Measurements from ENCODE around the gene HLA-B. TPM values are rescaled to one million over a fixed set of nuclear protein-coding genes. Genes with fewer than 3 reads are reported as not detected.
"Not testable (repeated sequence)": the region's sequence is repeated elsewhere in the genome, so short reads cannot be mapped to it uniquely, and the experiment has no call there.

The HLA-B gene
- total RNA-seq (2014; rRNA removed; shearing (Covaris generic); ENCODE audit: low replicate concordance): 1,556 and 2,615 TPM in 2 replicates

GRCh38 chr6:31356946-31357466 is at the start of gene HLA-B:
Gene HLA-B, minus strand, starts transcription at chr6:31357179. Its CDS starts 21 bp downstream, at chr6:31357158.
- peaks cover 31% of the 10 kb centered on the region for H3K4me1 ChIP-seq (ENCODE audit: low read length)

GRCh38 chr6:31405996-31406395 is 49.0 kb upstream of the HLA-B start:
- no peaks in the 10 kb centered on the region for H4K20me1 ChIP-seq (ENCODE audit: insufficient read depth, low read depth, low read length)
- no peaks in the 10 kb centered on the region; the same call in 1 of the 2 replicates for H3K4me1 ChIP-seq (ENCODE audit: low read length)
- no peak overlapping the region for H3K4me2 ChIP-seq (ENCODE audit: low read depth, low read length, poor library complexity, severe bottlenecking)
- H3K36me3 ChIP-seq (ENCODE audit: insufficient read depth, low read length): no peaks in the 10 kb centered on the region
- no peak overlapping the region for H3K9ac ChIP-seq (ENCODE audit: low read length)
- no peaks in the 10 kb centered on the region for H3K27me3 ChIP-seq (ENCODE audit: low read length)
- no peaks in the 10 kb centered on the region for H3K79me2 ChIP-seq (ENCODE audit: low read length)
- DNase-seq: peak; percentile 4
- no peak overlapping the region for H3K27ac ChIP-seq (ENCODE audit: low read length)
- no peaks in the 10 kb centered on the region for H3K9me2 ChIP-seq (replicated peaks; ENCODE audit: insufficient read depth, low read length)
- H2AFZ ChIP-seq (ENCODE audit: low read length): no peak overlapping the region
- H3K4me3 ChIP-seq (ENCODE audit: low read length): no peak overlapping the region
- H3K9me3 ChIP-seq (ENCODE audit: low read length): no peaks in the 10 kb centered on the region

More at GRCh38 chr6:31356946-31357466, at the start of gene HLA-B:
- Histone ChIP-seq H3K36me3 (ENCODE audit: insufficient read depth, low read length) (peaks cover 13% of the 10 kb centered on the region), H4K20me1 (ENCODE audit: insufficient read depth, low read depth, low read length) (peaks cover 14% of the 10 kb centered on the region; the same call in 1 of the 2 replicates), H3K9me3 (ENCODE audit: low read length) (no peaks in the 10 kb centered on the region), H3K79me2 (ENCODE audit: low read length) (no peaks in the 10 kb centered on the region), H3K9ac (ENCODE audit: low read length) (peak within 1 kb of the TSS; percentile 93), H3K27ac (ENCODE audit: low read length) (peak within 1 kb of the TSS; percentile 69), H3K4me3 (ENCODE audit: low read length) (peak within 1 kb of the TSS; percentile 88), H3K27me3 (ENCODE audit: low read length) (no peaks in the 10 kb centered on the region), H3K4me2 (ENCODE audit: low read depth, low read length, poor library complexity, severe bottlenecking) (peak within 1 kb of the TSS; percentile 79), H2AFZ (ENCODE audit: low read length) (peak within 1 kb of the TSS; percentile 86), H3K9me2 (replicated peaks; ENCODE audit: insufficient read depth, low read length) (no peaks in the 10 kb centered on the region)
- DNase-seq: peak; percentile 95

GRCh38 chr6:31404061-31404364 is 47.0 kb upstream of the HLA-B start:
- H3K4me2 ChIP-seq (ENCODE audit: low read depth, low read length, poor library complexity, severe bottlenecking); H3K9ac ChIP-seq (ENCODE audit: low read length); H3K9me2 ChIP-seq (replicated peaks; ENCODE audit: insufficient read depth, low read length); H3K4me3 ChIP-seq (ENCODE audit: low read length); H3K9me3 ChIP-seq (ENCODE audit: low read length); H2AFZ ChIP-seq (ENCODE audit: low read length); DNase-seq; H4K20me1 ChIP-seq (ENCODE audit: insufficient read depth, low read depth, low read length); H3K79me2 ChIP-seq (ENCODE audit: low read length); H3K4me1 ChIP-seq (ENCODE audit: low read length); H3K27me3 ChIP-seq (ENCODE audit: low read length); H3K27ac ChIP-seq (ENCODE audit: low read length); H3K36me3 ChIP-seq (ENCODE audit: insufficient read depth, low read length): not testable (repeated sequence)

GRCh38 chr6:31403283-31404060 is 46.5 kb upstream of the HLA-B start, which contains the start of gene MICA:
Gene MICA, plus strand, starts transcription at chr6:31403595. Its CDS starts 38 bp downstream, at chr6:31403633.
- no peak within 1 kb of the TSS for H3K9ac ChIP-seq (ENCODE audit: low read length)
- DNase-seq: no peak
- no peaks in the 10 kb centered on the region for H3K79me2 ChIP-seq (ENCODE audit: low read length)
- no peaks in the 10 kb centered on the region for H3K27me3 ChIP-seq (ENCODE audit: low read length)
- no peak within 1 kb of the TSS for H2AFZ ChIP-seq (ENCODE audit: low read length)
- H3K9me2 ChIP-seq (replicated peaks; ENCODE audit: insufficient read depth, low read length): no peaks in the 10 kb centered on the region
- no peaks in the 10 kb centered on the region for H3K36me3 ChIP-seq (ENCODE audit: insufficient read depth, low read length)
- no peaks in the 10 kb centered on the region for H3K9me3 ChIP-seq (ENCODE audit: low read length)
- peaks cover 6% of the 10 kb centered on the region for H3K4me1 ChIP-seq (ENCODE audit: low read length)
- H3K4me3 ChIP-seq (ENCODE audit: low read length): no peak within 1 kb of the TSS
- no peak within 1 kb of the TSS for H3K4me2 ChIP-seq (ENCODE audit: low read depth, low read length, poor library complexity, severe bottlenecking)
- no peaks in the 10 kb centered on the region for H4K20me1 ChIP-seq (ENCODE audit: insufficient read depth, low read depth, low read length)
- no peak within 1 kb of the TSS for H3K27ac ChIP-seq (ENCODE audit: low read length)

GRCh38 chr6:31402324-31403282 is 45.6 kb upstream of the HLA-B start:
- Histone ChIP-seq H2AFZ (ENCODE audit: low read length) (no peak overlapping the region), H3K9ac (ENCODE audit: low read length) (no peak overlapping the region), H3K9me2 (replicated peaks; ENCODE audit: insufficient read depth, low read length) (no peaks in the 10 kb centered on the region), H3K4me3 (ENCODE audit: low read length) (no peak overlapping the region), H3K36me3 (ENCODE audit: insufficient read depth, low read length) (no peaks in the 10 kb centered on the region), H3K4me1 (ENCODE audit: low read length) (peaks cover 6% of the 10 kb centered on the region), H3K4me2 (ENCODE audit: low read depth, low read length, poor library complexity, severe bottlenecking) (no peak overlapping the region), H3K27ac (ENCODE audit: low read length) (no peak overlapping the region), H3K9me3 (ENCODE audit: low read length) (no peaks in the 10 kb centered on the region), H4K20me1 (ENCODE audit: insufficient read depth, low read depth, low read length) (no peaks in the 10 kb centered on the region), H3K27me3 (ENCODE audit: low read length) (no peaks in the 10 kb centered on the region), H3K79me2 (ENCODE audit: low read length) (no peaks in the 10 kb centered on the region)
- DNase-seq: no peak

GRCh38 chr6:31401403-31401802 is 44.4 kb upstream of the HLA-B start:
- H3K9me2 ChIP-seq (replicated peaks; ENCODE audit: insufficient read depth, low read length): no peaks in the 10 kb centered on the region
- H3K27ac ChIP-seq (ENCODE audit: low read length): no peak overlapping the region
- no peaks in the 10 kb centered on the region for H3K79me2 ChIP-seq (ENCODE audit: low read length)
- H2AFZ ChIP-seq (ENCODE audit: low read length): no peak overlapping the region
- DNase-seq: no peak
- H3K4me2 ChIP-seq (ENCODE audit: low read depth, low read length, poor library complexity, severe bottlenecking): no peak overlapping the region
- peaks cover 6% of the 10 kb centered on the region for H3K4me1 ChIP-seq (ENCODE audit: low read length)
- H3K27me3 ChIP-seq (ENCODE audit: low read length): no peaks in the 10 kb centered on the region
- no peaks in the 10 kb centered on the region for H4K20me1 ChIP-seq (ENCODE audit: insufficient read depth, low read depth, low read length)
- no peak overlapping the region for H3K4me3 ChIP-seq (ENCODE audit: low read length)
- no peaks in the 10 kb centered on the region for H3K36me3 ChIP-seq (ENCODE audit: insufficient read depth, low read length)
- H3K9me3 ChIP-seq (ENCODE audit: low read length): no peaks in the 10 kb centered on the region
- H3K9ac ChIP-seq (ENCODE audit: low read length): no peak overlapping the region

- no peak overlapping the region for H3K4me2 ChIP-seq (ENCODE audit: low read depth, low read length, poor library complexity, severe bottlenecking)
- no peaks in the 10 kb centered on the region for H3K79me2 ChIP-seq (ENCODE audit: low read length)
- no peak overlapping the region for H2AFZ ChIP-seq (ENCODE audit: low read length)
- H3K4me1 ChIP-seq (ENCODE audit: low read length): peaks cover 6% of the 10 kb centered on the region
- H3K27me3 ChIP-seq (ENCODE audit: low read length): no peaks in the 10 kb centered on the region
- no peak overlapping the region for H3K27ac ChIP-seq (ENCODE audit: low read length)
- H3K9ac ChIP-seq (ENCODE audit: low read length): no peak overlapping the region
- H4K20me1 ChIP-seq (ENCODE audit: insufficient read depth, low read depth, low read length): no peaks in the 10 kb centered on the region
- DNase-seq: no peak
- H3K36me3 ChIP-seq (ENCODE audit: insufficient read depth, low read length): no peaks in the 10 kb centered on the region
- H3K9me2 ChIP-seq (replicated peaks; ENCODE audit: insufficient read depth, low read length): no peaks in the 10 kb centered on the region
- H3K9me3 ChIP-seq (ENCODE audit: low read length): no peaks in the 10 kb centered on the region
- H3K4me3 ChIP-seq (ENCODE audit: low read length): no peak overlapping the region
These were observed 43.7 kb upstream of the HLA-B start for GRCh38 chr6:31400467-31401289.
